HG02981 (cell line): ENCODE data around the gene TIAM2.
"Not testable (repeated sequence)": the region's sequence is repeated elsewhere in the genome, so short reads cannot be mapped to it uniquely, and the experiment has no call there.

Experiments used
- ATAC-seq: cut with Tn5 transposase; IDR thresholded peaks from one replicate; pipeline ENCODE4 v1.9.1; 2021; ENCODE audit warnings: mild to moderate bottlenecking, moderate library complexity; ENCODE audit not compliant: unreplicated experiment

Gene TIAM2

DNA sequence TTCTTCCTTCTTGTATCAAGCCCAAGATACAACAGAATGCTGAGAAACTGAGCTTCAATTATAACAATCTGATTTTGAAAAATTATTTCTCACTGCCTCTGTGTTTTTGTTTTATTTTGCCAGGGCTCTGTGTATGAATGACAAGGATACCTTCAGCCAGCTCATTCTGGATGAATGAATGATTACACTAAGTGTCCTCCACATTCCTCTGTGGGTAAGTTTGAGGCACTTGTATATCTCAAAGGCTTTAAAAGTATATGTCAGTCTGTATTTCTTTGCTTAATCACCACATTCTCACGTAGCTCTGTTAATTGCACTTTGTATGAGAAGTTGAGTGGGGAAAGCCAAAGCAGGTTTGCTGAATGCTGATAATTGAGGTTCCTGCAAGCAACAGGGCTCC is 95.1 kb downstream of the TIAM2 start:
- no peak for ATAC-seq

DNA sequence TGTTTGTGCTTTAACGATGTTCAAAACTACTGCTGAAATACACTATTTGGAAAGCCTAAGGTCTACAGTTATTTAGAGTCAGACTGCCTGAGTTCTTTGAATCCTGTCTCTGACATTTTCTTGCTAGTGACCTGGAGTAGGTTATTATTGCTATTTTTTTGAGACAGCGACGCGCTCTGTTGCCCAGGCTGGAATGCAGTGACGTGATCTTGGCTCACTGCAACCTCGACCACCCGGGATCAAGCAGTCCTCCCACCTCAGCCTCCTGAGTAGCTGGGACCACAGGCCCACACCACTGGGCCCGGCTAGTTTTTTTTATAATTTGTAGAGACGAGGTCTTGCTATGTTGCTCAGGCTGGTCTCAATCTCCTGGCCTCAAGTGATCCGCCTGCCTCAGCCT is 96.6 kb downstream of the TIAM2 start:
- no peak for ATAC-seq

DNA sequence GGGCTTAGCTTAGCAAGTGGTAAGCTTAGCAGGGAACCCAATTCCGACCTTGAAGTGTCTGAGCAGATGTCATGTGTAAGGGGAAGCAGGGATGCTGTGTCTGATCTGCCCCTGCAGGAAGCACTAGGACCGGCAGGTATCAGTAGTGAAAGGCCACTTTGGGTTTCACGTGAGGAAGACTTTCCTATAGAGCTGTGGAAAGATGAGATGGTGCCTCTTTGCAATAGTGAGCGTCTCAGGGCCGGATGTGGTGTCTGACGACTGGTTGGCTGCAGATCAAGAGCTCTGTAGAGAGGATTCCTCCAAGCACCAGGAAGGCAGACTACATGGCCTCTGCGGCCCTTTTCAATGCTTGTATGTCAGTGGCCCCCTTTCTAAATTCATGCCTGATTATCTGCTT is 98.3 kb downstream of the TIAM2 start:
- ATAC-seq, result no peak

DNA sequence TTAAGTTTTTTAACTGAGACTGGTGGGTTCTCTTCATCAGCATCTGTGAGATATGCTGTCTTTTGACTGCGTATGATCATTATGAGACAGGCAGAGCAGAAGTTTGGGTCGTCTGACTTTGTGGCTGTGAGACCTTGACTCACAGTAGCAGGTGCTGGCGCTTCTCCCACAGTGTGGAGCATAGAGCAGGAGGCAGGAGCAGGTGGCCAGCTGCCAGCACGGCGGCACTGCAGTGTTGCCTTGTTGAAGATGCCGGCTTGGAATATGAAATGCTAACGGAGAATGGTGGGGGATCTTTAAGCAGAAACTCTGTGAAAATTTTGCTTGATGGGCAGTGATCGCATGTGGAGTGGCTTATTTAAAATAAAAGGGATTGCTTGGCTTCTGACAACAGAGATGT is 105.0 kb downstream of the TIAM2 start:
- no peak for ATAC-seq

DNA sequence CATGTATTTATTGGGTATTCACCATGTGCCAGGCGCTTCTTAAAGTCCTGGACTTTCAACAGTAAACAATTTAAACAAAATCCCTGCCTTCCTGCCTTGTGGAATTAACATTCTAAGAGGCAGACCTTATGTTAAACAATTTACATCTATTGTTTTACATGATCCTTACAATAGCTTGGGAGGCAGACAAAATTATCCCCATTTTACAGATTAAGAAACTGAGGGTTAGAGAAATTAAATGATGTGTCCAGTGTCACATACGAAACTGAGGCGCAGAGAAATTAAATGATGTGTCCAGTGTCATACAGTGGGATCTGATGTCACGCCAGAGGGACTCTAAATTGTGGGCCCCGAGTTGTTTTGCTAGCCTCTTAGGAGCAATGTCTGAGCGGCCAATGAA is 105.5 kb downstream of the TIAM2 start:
- ATAC-seq, result no peak

DNA sequence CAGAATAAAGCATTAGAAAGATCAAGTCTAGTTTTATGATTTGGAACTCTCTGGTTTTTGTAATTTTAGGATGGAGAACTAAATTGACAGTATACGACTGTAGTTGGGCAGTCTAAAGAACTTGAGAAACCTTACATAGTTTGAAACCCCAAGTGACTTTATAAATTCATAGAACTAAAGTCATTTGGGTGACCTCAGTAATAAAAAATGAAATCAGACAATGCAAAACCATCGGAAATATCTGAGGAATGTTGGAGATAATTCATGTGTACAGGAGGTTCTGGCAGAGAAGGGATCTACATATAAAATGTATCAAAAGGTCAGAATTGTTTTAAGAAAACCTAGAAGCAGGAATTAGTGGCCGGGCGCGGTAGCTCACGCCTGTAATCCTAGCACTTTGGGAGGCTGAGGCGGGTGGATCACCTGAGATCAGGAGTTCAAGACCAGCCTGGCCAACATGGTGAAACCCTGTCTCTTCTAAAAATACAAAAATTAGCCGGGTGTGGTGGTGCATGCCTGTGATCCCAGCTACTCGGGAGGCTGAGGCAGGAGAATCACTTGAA is 108.0 kb downstream of the TIAM2 start:
- not testable (repeated sequence) for ATAC-seq

DNA sequence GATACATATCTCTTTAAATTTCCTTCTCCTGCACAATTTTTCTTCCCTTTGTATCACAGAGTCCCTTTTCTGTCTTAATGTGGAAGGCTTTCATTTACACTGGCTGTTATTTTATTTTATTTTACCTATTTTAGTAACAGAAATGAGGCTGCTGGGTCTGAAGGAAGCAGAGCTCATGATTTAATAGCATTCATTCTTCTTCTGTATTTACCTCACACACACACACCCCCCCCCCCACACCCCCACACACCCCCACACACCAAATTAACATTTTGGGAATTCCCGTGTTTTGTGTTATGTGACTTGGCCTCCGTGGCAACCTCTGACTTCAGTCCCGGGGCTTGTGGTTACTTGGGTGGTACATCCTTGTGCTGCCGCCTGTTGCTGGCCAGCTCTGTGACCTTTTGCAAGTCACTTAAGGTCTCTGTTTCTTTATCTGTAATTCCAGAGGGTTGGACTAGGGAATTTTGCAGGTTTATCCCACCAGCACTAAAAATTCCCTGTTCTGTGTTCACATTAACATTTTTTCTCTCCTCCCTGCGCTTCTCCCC is 108.8 kb downstream of the TIAM2 start:
- ATAC-seq, result no peak

DNA sequence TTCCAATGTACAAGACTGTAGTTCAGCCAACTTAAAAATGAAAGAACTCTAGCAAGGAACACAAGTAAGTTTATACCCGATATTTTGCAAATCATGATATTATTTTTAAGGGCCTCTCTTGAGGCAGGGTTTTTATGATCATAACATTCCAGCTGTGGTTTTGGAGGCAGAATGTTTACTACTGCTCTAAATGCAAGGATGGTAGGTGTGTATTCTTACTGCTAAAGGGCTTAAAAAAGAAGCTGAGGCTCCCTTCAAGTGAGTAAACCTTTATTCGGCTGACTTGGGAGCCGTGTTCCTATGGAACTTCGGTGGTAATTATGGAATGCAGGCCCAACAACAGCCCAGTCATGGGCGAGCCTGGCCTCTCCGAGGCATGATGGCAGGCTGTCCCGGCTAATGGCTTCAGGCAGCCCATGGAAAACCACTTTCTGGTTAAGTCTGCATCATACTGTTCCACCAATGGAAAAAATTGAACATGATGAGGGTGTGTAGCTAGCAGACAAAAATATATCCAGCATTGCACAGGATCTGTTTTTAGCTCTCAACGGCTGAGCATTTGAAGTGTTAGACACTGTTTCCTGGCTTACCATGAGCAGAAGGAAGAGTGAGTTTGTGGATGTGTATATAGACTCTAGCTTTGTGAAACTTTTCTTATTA is 111.5 kb downstream of the TIAM2 start:
- no peak for ATAC-seq

DNA sequence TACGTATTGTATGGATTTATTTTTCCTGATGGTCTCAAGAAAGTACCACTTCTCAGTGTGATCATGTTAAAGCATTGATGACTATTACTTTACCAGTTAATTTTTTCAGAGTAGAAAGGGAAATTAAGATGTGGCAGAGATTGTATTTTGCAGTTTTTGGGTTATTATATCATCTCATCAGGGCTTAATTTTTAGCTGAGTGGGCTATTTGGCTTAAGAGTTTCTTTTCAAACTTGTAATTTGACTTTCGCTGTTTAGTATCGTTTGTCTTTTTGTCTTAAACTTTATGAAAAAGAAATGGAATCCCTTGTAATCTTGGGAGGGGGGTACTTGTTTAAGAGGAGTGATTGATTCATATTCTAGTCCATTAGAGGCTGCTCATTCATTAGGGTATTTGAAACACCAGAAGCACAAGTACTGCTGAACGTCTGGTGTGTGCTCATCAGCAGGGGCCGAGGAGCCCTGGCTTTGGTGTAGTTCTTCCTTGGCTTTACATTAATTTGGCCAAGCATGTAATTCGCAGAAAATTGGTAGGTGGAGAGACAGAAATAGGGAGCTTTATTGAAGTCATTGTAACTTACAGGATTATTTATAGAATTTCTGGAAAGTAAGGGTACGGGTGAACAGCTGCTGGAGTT is 112.4 kb downstream of the TIAM2 start:
- no peak for ATAC-seq

DNA sequence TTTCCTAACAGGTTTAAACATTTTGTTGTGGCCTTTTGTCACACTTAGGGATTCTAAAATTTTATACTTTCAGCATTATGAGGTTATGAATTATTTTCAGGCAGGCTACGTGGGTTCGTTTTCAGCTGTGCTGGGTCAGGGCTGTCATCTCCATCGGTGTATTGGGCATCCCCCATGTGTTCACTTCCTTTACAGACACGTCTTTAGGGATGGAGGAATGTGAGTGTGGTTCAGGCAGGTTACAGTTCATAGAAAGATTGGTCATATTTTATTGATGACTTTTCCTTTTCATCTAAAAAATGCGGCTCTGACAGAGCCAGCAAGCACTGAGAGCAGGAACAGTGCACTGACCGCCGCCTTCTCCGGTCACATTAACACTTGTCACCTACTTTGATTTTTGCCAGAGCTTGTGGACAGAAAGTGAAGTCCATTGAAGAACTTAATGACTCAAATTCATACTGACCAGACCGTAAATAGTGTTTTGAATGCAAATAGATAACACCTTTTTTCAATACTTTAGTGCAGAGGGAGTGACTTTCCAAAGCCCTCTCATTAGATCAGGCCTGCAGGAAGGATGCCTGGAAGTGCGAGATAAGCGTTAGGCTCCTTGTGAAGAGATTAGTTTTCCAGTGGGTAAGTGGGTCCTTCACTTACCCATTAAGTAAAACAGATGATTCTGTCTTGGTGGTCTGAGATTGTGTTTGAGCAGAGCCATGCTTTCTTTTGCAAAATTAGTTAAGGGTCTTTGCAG is 113.1 kb downstream of the TIAM2 start:
- ATAC-seq, result no peak

DNA sequence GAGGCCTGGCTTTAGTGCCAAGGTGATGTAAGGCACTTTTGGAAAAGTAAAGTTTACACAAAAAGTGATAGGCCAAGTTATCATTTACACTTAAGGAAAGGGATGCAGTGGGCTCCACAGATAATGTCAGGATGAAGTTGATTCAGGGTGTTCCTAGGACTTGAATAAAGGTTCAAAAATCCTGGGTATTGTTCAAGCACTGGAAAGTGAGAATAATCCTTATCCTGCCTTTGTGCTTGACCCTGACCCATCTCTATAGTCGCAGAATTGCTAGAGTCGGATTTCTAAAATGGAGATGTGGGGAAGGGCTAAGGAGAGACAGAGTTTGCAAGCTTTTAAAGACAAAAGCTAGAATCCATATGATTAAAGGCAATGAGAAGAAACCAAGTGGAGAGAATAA is 115.6 kb downstream of the TIAM2 start:
- no peak for ATAC-seq

DNA sequence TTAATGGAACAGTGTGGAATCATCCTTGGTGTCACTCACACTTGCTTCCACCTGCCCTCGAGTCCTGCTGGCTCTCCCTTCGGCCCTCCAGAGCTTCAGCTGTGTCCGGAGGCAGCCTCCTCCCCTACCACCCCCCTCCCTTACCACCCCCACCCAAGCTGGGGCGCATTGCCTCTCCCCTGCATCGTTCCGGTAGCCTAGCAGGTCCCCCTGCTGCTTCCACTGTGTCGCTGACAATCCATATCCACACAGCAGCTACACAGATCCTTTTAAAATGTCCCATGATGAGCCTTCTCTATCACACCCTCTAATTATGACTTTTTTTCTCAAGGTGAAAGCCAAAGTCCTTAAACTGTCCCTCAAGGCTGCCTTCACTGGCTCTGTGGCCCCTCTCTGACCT is 117.6 kb downstream of the TIAM2 start:
- ATAC-seq, result no peak

DNA sequence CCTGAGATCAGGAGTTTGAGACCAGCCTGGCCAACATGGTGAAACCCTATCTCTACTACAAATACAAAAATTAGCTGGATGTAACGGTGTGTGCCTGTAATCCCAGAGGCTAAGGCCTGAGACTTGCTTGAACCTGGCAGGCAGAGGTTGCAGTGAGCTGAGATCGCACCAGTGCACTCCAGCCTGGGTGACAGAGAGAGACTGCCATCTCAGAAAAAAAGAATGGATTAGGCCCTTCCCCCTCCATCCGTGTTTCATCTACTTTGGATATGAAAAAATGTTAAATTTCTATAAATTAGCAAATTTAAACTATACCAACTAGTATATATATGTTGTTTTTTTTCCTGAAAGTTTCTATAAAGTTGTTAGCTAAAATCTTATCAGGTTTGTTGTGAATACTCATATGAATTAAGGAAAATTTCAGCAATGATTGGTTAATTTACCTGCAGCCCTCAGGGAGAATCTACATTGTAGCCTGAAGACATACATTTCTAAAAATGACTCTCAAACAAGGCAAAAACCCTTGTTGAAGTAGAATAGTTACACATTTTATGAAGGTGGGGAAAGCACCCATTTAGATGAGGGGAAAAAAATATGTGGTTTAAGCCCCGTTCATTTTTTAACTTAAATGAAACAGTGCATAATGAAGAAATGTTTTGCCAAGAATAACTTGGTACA is 120.9 kb downstream of the TIAM2 start:
- ATAC-seq, result no peak

DNA sequence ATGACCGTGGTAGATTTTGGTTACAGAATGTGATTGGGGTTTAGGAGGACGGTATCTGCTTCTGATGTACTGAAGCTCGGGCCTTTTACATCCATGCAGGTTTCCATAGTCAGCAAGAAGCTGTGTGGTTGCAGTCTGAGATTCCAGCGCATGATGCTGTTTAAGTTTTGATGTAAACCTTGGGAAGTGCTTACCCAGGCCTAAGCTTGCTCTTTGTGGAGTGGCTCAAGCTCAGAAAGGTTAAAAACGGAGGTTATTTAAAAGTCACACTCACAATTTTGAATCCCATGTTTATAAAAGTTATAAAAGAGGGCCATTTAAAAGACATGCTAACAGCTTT is 121.4 kb downstream of the TIAM2 start:
- no peak for ATAC-seq

DNA sequence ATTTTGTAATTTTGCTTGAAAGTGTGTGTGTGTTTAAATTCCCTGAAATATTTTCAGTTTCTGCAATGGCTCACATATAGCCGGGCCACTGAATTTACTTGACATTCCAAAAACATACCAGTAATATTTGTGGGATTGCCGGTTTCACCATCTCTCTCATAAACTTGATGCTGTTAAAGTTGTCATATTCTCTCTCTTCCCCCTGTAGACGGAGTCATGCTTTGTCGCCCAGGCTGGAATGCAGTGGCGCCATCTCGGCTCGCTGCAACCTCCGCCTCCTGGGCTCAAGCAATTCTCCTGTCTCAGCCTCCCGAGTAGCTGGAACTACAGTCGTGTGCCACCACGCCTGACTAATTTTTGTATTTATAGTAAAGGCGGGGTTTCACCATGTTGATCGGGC is 122.1 kb downstream of the TIAM2 start:
- ATAC-seq, result no peak

DNA sequence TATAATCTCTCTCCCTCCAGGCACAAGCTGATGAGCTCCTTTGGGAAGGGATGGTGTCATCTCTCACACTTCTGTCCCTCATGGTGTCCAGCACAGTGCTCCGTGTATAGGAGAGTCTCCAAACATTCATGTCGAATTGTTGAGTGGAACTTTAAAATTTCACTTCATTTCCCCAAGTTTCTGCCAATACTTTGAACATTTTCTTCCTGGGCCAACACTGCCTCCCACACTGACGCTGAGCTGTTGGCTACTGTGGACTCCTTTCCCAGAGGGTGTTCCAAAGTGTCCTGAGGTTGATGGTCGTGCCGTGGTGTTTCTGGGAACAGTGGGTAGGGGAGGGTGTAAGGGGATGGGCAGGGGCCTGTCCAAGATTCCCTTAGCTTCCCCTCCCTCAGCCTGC is 122.7 kb downstream of the TIAM2 start:
- no peak for ATAC-seq

DNA sequence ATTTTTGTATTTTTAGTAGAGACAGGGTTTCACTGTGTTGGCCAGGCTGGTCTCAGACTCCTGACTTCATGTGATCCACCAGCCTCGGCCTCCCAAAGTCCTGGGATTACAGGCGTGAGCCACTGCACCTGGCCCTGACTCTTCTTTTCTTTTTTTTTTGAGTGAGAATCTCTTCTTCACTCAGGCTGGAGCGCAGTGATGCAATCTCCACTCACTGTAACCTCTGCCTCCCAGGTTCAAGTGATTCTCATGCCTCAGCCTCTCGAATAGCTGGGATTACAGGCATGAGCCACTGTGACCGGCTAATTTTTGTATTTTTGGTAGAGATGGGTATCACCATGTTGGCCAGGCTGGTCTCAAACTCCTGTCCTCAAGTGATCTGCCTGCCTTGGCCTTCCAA is 124.1 kb downstream of the TIAM2 start:
- ATAC-seq, result not testable (repeated sequence)

DNA sequence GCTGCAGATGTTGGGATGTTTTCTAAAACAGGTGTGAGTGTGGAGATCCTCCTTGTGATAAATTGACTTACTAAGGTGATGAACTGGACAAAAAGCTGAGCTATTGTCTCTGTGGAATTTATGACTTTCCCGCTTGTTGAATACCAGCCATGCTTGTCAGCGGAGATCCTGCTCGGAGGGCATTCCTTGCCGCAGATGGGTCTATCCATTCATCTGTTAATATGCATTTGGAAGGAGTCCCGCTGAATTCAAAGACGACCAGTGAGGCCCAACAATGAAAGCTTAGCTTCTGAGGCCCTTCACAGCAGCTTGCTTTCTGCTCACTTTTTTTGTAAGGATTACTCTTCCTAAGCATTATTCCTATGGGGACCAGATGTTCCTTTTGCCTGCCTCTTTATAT is 124.9 kb downstream of the TIAM2 start:
- ATAC-seq, result no peak

DNA sequence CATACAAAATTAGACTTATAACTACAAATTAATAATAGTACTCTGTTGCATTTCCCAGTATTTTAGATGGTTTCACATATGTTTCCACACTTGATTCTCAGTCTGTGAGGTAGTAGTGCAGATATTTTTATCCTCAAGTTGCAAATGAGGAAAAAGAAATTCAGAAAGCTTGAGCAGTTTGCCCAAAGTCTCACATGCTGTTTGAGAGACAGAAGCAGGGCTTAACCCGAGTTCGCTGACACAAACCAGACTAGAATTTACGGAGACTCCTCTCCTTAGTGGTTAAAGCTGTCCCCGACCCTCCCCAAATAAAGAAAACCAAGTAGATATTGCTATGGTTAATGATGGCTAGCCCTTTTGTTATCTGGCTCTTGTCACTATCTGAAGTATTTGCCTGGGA is 126.2 kb downstream of the TIAM2 start:
- ATAC-seq, result no peak

DNA sequence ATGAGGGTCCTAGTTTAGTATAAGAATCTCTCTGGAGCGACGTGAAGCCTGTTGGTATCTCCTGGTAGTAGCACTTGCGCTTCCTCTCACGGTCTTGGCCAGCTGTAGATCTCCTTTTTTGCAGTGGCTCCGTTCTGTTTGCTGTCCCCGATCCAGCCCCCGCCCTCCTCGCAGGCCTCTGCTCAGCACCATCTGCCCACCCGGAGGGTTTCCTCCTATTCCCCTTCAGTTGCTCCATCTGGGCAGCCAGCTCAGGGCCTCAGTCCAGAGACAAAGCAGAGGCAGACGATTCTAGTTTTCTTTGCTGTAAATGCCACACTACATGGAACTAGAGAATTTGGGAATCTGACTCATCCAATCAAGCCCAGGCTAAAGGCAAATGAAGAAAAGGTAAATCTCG is 126.6 kb downstream of the TIAM2 start:
- ATAC-seq, result no peak
